Measurements from ENCODE around the gene SNAI3.

- TF ChIP-seq CTCF (conservative IDR thresholded peaks at IDR 0.05 in 1 of 2, IDR thresholded peaks at IDR 0.05 in 1 of 2; ENCODE audit: extremely low read depth in 1 of 2, insufficient read depth in 1 of 2, low read depth in 1 of 2, low read length in 2 of 2), result no peak
- no peak for TF ChIP-seq EZH2 (IDR thresholded peaks at IDR 0.05; ENCODE audit: borderline replicate concordance, low read length)
Measured at GRCh38 chr16:88712362-88712979, 26.2 kb upstream of the SNAI3 start.
